T follicular helper cell (primary cell): Measurements from ENCODE around the gene LHFPL2.
"Not testable (repeated sequence)": the region's sequence is repeated elsewhere in the genome, so short reads cannot be mapped to it uniquely, and the experiment has no call there.

Experiments used
- DNase-seq: peaks from one replicate; pipeline ENCODE4 v3.0.0-alpha.2; 2020; ENCODE audit warnings: low read depth

LHFPL2 gene

GRCh38 chr5:78640662-78641474 is 7.7 kb downstream of the LHFPL2 start:
- no peak for DNase-seq

DNA sequence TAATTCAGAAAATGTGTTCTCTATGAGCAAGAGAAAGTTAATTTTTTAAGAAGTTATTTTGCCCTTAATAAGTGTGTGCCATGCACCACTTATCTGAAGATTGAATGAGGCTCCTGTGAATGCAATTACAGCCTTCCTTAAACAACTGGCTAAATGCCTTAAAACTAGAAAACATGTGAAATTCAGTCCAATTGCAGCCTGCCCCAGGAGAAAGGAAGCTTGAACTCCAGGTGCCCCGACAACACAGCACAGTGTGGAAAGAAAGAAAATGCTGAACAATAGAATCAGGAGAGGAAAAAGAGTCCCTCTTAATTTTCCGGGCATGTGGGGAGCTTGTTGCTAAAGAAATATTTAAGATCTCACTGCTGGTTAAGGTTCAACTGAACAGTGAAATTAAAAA is 8.8 kb downstream of the LHFPL2 start:
- DNase-seq = no peak

DNA sequence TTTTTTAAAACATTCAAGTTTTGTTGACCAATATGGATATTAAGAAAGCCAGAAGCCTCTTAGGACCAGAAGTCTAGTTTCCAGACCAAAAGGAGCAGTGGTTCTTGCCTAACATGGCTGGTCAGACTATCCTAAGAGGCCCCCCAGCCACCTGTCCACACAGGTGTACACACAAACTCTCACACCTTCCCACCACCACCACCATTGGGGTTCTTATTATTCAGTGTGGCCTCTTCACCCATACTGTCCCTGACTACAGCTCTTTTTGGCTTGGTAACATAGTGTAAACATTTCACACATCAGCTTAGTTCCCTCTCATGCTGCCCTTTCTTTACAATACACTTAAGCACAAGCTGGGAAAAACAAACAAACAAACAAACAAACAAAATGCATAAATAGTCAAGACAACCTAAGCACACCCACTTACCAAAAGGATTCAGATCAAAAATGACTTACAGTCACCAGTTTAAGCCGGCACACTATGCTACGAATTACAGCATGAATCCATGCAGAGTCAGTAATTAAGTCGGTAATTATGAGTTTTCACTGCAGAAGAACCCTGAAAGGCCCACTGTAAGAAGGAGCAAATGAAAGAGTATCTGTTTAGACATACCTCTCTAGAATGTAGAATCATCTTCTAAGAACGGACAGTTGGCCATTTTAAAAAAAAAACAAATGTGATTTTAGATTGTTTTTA is 9.5 kb downstream of the LHFPL2 start:
- DNase-seq = no peak

GRCh38 chr5:78638423-78638822 is 10.1 kb downstream of the LHFPL2 start:
- DNase-seq = no peak

GRCh38 chr5:78637468-78637867 is 11.1 kb downstream of the LHFPL2 start:
- no peak for DNase-seq

DNA sequence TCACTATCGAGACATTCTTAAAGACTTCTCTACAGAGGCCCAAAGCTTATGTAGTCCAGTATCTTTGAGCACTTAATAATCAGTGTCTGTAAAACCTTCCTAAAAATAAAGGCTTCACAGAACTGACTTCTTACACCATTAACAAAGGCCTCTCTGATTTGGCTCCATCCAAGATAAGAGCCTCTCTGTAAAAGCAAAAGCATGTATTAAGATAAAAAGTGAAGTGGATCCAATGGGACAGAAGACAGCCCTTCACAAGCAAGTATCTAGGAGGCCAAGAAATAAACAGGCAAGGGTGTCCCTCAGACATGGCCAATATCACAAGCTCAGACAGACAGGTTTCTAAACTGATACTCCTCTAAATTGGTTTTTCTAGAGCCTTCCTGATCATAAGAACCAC is 11.9 kb downstream of the LHFPL2 start:
- no peak for DNase-seq

GRCh38 chr5:78634634-78635033 is 13.9 kb downstream of the LHFPL2 start:
- DNase-seq = no peak

GRCh38 chr5:78634229-78634628 is 14.3 kb downstream of the LHFPL2 start:
- DNase-seq = no peak

DNA sequence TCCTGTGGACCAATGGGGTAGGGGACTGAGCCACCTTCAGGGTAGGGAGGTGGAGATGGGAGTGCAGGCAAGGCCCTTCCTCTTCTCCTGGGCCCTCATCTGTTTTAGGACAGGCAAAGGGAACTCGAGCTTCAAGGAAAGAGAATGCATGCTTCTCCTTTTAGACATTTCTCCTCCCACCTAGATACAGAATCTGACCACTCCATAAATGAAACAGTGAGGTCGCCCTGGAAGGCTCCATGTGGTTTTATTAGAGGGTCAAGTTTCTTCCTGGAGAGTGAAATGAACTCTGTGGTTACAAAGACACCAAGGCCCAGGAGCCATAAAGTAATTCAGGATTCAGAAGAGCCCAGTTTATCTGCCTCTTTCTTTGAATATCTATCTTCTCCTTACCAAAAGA is 14.9 kb downstream of the LHFPL2 start:
- no peak for DNase-seq

GRCh38 chr5:78632467-78632866 is 16.1 kb downstream of the LHFPL2 start:
- no peak for DNase-seq

- no peak for DNase-seq
These were observed 16.6 kb downstream of the LHFPL2 start for GRCh38 chr5:78631931-78632330.

GRCh38 chr5:78630047-78630446 is 18.5 kb downstream of the LHFPL2 start:
- DNase-seq = no peak

DNA sequence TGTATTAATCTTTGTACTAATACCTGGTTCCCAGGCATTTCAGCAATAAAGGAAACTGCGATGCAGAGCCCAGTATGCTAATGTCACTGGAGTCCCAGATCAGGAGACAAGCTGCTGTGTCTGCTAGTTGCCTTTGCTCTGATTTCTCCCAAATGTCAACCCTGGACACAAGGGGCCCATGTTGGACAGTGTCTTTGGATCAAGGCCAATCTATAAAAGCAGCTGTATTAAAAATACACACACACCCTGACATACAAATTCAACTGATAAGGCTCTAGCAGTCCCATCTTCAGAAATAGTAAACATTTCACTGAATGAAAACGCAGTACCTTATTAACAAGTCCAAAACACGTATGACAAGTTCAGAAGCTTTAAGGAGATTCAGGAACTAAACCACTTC is 18.9 kb downstream of the LHFPL2 start:
- DNase-seq = no peak

GRCh38 chr5:78628270-78628992 is 20.1 kb downstream of the LHFPL2 start:
- no peak for DNase-seq

- no peak for DNase-seq
These were observed 20.8 kb downstream of the LHFPL2 start for GRCh38 chr5:78627766-78628165.

GRCh38 chr5:78627175-78627574 is 21.4 kb downstream of the LHFPL2 start:
- no peak for DNase-seq

DNA sequence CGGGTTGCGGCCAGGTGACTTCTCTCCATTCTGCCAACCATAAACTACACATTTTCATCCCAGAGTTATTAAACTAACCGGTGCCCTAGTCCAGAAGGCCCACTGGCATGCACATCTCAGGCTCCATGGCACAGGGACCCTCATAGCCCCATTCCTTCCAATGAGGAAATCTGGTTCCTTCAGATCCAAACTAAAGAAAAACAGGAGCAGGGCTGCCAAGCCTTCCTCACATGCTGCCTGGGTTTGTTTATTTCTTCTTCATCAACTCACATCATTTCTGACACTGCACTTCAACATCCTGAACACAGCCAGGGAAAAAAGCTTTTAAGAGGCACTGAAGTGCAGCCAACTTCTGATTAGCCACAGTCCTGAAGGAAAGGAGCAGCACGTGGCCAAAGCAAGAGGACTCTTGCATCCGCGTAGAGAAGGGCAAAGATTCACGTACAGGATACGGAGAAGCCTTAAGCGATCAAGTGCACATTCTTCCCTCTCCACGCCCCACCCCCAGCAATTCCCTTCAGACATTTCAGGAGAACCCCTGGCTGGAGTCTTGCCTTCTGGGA is 22.5 kb downstream of the LHFPL2 start:
- DNase-seq = no peak

DNA sequence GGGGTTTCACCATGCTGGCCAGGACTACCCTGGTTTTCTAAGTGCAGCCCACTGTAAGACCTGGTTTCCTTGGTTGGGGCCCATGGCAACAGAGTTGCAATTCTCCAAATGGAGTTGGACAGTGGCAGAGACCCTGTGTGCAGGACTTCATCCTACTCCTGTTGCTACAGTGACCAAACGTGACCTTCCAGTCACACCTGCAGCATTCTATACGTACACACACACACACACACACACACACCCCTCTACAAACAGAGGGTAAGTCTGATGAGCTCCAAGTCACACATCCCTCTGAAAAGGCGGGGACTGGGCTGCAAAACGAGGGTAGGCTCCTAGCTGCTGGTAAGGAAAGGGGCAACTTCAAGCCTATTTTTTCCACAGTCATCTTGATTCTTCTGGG is 23.6 kb downstream of the LHFPL2 start:
- no peak for DNase-seq

- no peak for DNase-seq
These were observed 24.5 kb downstream of the LHFPL2 start for GRCh38 chr5:78624011-78624541.

GRCh38 chr5:78622302-78622971 is 26.1 kb downstream of the LHFPL2 start:
- no peak for DNase-seq

GRCh38 chr5:78621291-78621738 is 27.3 kb downstream of the LHFPL2 start:
- no peak for DNase-seq

DNA sequence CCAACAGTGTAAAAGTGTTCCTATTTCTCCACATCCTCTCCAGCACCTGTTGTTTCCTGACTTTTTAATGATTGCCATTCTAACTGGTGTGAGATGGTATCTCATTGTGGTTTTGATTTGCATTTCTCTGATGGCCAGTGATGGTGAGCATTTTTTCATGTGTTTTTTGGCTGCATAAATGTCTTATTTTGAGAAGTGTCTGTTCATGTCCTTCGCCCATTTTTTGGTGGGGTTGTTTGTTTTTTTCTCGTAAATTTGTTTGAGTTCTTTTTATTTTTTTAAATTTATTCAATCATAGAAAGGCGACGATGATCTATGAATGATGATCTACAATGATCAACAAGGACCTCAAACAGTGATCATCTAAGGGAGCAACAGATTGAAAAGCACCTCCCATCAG is 28.5 kb downstream of the LHFPL2 start:
- not testable (repeated sequence) for DNase-seq
